Endometrium (tissue), 2 donors: ENCODE results near the gene USP48.

Experiments used
- FAIRE-seq: peaks from 2 replicates; lab custom pipeline; 2012; peaks lifted over from hg19 to GRCh38; lab: Jason Lieb, UNC
- donor health status: control.
- donor health status: control.

Gene USP48

DNA sequence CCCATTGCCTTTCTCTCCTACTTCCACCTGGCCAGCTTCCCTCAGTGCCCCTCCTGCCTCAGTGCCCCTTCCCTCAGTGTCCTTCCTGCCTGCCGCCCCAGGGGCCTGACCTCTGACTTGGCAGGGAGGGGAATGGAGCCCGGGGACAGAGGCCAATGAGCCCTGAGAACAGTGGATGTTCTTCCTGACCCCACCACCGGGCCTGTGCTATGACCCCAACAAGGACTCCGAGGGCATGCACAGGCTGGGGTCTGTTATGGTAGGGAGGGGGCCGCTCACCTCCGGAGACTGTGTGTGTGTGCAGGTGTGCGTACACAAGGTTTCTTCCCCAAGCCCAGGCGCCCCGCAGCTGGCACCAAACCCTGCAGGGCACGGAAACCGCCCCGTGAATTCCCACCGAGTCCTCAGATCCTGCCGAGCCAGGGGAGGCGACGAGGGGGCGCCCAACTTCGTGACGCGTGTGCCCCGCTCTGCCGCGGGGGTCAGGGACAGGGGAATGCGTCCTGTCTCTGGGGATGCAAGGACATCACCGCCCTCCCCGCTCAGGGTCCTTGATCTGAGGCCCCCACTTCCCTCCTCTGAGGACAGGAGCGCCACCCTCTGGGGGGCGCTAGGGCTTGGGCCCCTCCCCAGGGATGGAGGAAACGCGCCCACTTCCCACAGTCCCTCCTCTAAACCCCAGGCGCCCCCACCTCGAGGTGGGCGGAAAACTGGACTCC lies 114.6 kb downstream of the USP48 start:
- FAIRE-seq = no peak

DNA sequence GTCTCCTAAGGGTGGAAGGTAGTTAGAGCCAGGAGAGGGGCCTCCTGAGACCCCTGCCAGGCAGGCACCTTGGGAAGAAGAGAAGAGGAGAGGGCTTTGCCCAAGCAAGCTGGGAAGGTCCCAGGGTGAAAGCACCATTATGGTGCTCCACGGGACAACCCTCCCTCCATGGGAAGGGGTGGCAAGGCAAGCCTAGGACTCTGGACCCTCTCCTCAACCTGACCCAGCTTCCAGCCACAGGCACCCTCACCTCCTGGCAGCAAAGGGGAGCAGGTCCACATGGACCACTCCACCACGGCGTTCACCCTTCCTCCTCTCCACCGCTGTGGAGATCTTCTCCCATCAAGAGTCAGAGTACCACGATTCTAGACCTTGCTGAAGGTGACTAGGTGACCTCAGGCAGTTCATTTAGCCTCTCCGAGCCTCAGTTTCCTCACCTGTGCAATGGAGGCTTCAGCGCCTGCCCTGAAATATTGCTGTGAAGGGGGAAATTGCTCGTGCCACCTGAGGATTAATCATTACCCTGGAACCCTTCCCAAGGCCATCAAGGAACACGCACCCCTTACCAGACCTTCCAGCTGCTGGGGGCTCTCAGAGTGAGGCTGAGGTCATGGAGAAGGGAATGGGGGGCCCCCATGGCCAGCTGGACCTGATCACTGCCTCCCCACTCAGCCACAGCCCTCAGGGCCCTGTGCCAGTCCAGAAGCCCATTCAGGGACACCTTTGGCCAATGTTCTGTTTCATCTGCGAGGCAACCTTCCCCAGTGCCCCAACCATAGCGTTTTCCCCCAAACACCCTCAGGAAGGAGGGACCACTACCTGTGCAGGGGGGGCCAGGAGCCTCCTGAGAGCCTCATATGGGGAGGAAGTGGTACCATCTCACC lies 115.4 kb downstream of the USP48 start:
- no peak for FAIRE-seq

DNA sequence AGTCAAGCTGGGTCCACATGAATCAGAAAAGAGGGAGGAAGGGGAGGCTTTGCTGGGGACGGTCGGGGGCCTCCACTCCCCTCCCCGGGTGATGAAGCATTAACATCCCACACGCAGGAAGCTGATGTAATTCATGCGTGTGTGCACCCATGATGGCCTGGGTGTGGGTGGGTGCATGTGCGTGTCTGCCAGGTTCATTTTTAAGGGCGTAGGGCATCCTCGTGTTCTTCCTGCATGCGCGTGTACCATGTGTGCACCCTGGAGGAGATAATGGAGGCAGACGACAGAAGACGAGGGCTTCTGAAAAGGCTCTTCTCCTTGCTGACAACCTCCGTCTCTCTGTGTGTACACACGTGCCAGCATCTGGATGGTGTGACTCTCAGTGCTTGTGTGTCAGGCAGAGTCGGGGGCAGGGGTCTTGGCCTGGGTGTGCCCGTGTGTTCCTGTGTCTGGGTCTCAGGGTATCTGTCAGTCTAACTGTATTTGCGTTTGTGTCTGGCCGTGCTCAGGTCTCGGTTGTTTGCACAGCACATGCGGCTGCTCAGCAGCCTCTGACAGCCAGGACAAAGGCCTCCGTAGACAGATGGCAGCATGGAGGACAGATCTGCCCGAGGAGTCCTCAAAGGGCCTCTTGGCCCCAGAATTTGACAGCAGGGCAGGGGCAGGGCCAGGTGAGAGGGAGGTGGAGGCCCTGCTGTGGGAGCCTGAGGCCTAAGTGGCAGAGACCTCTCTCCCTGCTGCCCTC lies 116.2 kb downstream of the USP48 start:
- no peak for FAIRE-seq

DNA sequence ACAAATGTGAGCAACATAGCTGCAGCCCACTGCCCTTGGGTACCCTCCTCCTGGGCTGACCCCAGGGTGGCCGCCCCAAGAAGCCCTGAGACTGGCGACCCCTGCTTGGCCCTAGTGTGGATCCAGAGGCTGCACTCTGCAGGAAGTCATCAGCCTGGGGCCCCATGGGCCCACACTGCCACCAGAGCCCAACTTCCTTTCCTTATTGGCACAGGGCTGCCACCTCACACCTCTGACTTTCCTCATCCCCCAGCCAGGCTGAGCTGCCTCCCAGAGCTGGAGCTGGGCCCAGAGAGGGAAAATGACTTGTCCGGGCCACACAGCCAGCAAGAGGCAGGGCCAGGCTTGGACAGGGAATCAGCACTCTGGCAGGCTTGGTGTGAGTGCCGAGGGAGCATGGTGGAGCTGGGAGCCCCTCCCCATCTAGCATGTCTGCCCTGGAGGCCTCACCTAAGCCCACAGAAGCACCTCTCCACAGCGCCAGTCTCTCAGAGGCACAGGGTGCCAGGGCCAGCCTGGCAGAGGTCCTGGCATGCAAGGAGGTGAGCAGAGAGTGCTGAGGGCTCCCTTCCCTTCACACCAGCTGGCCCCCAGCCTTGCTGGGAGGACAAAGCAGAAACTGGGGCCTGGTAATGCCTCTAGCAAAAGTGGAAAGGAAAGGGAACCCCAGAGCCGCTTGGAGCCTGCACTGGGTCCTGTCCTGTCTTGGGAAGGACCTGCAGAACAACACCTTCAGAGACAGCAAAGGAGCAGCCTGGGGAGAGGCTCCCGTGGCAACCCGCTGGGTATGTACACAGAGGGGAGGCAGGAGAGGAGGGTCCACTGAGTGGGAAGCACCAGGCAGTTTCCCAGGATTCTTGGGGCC lies 117.0 kb downstream of the USP48 start:
- no peak for FAIRE-seq

DNA sequence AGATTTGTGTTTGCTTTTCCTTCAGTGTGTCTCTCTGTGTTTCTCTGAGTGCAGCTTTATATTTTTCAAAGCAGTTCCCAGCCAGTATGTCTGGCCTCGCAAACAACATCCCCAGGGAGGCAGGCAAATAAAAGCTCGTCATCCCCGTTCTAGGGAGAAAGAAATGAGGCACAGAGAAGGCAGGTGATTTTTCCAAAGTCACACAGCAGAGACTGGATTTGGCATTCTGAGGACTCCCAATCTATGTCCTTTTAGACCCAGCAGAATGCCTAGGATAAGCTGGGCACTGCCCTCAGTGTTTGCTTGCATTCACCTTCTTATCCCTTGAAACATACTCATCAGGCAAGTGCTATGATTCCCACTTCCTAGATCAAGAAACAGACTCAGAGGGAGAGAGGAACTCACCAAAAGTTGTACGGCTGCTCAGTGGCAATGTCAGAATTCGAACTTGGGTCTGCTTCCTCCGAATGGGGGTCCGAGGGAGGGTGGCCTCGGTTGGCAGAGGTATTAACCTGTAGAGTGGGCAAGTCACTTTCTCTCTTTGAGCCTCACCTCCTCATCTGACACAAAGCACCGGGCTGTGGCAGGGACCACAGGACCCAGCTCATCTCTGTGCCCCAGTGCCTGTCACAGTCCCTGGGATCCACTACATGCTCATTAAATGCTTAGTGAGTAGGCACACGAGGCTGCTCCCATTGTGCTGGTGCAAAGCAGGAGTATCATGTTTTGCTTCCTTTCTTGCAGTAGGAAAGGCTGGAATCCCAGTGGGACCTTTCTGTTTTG lies 118.0 kb downstream of the USP48 start:
- no peak for FAIRE-seq

DNA sequence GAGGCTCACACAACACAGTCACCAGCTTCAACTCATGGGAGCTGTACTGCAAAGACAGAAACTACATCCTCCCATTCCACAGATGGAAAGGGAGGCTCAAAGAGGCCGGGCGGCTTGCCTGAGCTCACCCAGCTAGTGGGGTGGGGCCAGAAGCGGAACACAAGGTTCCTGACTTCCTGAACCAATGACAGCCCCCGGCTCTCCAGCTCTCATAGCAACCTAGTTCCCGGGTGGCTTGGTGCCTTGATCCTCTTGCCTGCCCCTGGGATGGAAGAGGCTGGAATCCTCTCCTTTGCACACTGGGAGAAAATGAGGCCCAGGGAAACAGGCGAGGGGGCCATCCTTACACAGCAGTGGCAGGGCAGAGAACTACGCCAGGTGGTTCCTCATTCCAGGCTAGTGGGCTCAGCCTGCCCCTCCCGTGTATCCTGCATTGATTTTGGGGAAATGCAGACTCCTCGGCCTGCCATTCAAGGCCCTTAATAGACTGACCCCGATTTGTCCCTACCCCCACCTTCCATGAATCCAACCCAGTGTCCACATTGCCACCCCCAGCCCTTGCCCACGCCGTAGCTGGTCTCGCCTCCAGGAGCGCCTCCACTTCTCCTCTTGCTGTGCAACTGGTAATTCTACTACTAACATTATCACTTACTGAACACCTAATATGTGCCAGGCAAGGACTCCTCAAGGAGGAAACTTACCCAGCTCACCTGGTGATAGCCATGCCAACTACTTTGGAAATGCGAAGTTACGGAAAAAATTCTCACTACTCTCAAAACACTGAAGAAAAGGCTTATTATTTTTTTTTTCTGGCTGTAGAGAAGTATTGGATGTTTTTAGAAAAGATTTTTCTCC lies 118.8 kb downstream of the USP48 start:
- FAIRE-seq = no peak

DNA sequence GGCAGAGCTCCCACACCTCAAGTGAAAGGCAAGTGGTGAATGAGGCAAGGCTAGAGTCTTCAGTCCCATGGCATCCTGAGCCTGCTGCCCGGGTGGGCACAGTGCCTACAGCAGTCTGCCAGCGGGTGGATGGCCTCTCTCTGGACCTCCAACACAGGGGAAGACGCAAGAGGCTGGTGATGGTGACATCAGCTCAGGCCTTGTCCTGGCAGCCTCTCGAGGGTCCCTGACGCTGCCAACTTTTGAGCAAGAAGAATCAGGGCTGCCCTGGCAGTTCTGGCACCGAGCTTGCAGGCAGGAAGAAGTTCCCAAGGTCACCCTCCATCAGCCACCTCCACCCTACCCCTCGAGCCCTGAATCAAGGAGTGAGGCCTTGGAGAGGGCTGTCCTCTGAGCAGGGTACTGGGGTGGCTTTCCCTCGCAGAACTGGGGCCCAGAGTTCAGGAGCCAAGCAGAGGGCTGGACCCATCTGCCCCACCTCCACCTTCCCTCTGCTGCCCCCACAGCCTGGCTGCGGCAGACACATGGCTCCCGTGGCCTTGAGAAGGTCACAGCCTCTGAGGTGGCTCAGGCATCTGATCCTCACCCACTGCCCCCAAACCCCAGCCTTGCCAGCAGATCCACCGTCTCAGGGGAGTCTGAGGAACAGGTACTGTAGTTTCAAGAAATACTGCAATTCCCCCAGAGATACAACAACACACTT lies 119.5 kb downstream of the USP48 start:
- FAIRE-seq = no peak

DNA sequence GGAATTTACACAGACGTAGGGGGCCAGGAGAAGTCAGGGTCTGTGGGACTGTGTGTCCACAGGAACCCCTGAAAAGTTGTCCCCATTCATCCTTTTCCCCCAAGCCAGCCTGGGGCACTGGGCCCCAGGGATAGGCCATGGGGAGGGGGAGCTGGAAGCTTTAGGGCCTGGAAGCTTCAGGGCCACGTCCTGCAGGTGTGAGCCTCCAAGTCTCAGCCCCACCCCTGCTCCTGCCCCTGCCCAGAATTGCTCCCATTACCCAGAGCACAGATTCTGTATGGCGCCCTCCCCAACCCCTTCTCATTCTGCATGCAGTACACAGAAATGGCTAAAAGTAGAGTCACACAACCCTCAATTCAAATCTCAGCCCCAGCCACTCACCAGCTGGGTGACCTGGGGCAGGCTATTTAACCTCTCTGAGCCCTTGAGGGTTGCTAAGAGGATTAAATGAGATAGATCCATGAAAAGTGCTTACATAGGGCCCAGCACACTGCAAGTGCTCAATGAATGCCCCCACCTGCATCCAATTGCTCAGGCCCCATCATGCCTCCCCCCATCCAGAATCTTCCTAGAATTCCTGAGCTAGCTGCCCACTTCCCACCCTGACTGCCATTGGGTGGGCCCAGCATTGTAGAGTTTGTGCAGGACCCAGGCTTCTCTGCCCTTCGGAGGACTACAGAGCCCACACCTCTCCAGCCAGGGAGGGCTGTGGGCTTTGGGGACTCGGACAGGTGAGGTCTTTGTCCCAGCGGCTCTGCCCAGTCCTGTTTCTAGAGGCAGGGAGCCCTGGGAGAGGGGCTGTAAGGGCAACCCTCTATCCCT lies 120.3 kb downstream of the USP48 start:
- FAIRE-seq = no peak

DNA sequence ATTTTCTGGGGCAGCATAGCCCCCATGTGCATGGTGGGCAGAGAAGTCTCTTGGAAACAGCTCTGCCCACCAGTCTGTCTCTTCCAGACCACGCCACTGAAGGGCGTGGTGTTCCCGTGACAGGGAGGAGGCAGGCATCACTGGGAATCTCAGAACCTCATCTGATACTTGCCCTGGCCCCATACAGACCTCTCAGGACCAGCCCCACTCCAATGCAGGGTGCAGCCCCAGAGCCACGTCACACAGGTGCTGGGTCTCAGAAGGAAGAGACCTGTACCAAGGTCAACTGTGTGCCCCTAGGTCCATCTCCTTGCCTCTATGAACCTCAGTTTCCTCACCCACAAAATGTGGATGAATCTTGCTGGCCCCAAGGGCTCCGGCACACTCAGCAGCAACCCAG lies 121.1 kb downstream of the USP48 start:
- no peak for FAIRE-seq

DNA sequence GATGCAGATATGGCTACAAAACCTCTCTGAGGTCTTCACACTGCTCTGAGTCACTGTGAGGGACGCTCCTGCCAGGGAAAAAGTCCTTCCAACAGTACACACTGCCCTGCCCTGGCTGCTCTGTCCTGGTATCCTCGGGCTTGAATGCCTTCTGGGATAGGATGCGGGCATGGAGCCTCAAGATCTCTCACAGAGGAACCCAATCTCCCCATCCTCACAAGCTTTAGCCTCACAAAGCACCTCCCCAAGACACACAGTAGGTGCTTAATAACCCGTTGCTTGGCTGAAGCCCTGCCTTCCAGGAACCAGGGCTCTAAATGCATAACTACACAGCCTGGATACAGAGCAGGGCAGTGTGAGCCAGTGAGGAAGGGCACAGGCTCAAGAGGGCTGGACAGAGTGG lies 123.0 kb downstream of the USP48 start:
- FAIRE-seq = no peak

DNA sequence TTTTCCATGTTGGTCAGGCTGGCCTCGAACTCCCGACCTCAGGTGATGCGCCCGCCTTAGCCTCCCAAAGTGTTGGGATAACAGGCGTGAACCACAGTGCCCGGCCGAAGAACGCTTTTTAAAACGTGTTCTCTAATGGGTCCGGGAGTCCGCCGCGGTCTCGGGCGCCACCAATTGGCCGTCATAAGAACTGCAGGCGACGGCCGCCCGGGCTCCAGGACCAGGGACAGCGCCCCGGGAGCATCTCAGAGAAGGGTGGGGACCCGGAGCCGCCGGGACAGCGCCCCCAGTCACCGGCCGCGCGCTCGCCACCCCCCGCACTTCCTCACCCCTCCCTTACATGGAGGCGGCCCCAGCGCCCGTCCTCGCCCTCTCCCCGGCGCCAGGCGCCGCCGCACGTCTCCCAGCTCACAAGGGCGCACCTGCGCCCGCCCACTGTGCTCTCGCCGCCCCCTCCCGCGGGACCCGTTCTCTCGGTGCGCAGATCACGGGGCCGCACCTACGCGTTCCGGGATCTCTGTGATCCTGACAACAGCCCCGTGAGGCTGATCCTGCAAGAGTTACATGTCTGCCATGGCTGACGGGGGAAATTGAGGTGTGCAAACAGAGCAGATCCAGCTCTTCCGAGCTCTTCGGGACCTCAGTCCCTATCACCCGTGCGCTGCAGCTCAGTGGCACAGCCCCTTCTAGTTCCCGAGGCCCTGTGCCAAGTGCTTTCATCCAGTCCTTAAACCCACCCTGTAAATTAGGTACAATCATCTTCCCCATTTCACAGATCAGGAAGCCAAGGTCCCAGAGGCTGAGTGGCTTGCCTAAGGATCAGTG lies 123.6 kb downstream of the USP48 start:
- no peak for FAIRE-seq

DNA sequence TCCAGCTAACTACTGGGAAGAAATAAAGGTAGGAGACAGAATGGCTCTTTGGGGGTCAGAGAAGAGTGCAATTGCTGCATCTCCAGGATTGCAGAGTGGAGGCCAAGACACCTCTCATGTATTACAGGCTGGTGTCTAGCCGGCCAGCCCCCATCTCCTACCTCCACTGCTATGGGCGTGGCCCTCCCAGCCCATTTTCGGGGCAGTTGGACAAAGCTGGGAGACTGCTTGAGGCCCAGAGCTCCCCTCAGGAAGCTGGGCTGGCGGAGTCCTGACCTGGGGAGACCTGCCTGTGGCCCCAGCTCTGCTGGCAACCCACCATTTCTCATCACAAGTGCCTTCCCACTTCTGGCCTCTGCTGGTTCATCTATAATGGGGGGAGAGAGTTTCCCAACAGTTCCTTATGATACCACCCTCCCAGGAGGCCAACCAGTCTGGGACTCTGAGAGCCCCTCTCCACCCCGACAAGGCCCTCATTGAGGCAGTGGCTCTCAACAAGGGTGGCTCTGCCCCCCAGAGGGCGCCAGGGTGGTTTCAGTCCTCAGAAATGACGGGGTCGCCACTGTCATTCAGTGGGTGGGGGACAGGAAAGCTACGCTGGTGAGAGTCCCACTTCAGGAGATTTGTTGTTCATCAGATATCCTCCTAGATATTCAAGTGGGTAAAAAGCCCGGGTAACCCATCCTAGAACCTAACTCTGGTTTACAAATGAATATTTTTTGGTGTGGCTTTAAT lies 125.3 kb downstream of the USP48 start:
- no peak for FAIRE-seq

DNA sequence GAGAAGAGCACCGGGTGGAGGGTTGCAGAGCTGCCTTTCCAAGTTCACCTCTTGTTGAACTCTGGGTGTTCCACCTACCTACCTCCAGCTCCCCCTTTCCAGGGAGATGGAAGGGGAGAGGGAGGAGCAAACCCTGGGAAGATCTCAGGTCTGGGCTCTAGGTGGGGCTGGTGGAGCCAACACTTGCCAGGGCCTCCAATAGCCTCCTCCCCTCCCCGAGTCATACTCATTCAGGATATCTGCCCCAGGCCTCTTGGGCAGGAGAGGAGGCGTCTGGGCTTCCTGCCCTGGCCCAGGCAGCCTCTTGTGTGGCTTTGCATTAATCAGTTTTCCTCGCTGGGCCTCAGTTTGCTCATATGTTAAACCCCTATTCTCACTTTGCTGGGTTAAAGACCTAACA lies 127.2 kb downstream of the USP48 start:
- FAIRE-seq = no peak

DNA sequence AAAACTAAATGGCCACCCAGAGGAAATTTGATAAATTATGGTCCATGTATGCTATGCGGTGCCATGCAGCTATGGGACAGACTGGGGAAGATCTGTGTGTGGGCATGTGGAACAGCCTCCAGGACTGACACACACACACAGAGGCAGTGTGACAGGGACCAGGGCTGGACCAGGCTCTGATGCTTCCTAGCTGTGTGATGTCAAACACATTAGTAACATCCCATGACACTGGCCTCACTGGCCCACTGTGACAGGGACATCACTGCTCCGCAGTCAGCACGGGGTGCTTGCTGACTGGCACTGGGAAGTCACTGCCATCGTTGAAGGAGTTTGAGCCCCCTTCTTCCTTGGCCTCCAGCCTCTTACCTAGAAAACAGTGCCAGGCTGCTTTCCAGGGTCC lies 127.7 kb downstream of the USP48 start:
- FAIRE-seq = no peak

DNA sequence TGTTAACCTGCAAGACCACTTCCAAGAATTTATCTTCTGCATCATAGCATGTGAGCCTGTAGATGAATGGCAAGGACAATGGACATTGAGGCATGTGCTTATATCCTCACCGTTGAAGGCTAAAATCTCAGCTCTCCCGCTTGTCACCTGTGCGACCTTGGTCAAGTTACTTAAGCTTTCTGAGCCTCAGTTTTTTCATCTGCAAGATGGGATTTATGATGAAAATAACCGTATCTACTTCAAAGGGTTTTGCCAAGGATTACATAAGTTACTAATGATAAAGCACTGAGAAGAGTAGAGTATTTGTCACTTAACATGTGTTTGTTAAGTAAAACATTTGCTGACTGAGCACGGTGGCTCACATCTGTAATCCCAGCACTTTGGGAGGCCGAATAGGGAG lies 128.7 kb downstream of the USP48 start:
- no peak for FAIRE-seq

DNA sequence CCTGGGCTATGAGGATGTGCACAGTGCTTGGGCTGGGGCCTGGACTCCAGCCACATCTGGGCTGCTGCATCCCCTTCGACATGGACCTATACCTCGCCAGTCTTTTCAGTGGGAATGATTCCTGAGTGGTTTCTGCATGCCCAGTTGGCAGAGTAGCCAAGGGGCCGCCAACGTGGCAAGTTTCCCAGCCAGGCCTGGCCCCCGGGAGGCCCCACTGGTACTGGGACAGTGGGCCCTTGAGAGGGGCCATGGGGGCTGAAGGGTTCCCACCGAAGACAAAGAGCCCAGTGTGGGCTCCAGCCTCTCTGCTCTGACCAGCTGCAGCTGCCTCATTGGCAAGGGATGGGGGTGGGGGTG lies 129.2 kb downstream of the USP48 start:
- FAIRE-seq = no peak
